Chondrocyte (in vitro differentiated cells): ENCODE data around the gene PEDS1. TPM values are rescaled to one million over a fixed set of nuclear protein-coding genes. Genes with fewer than 3 reads are reported as not detected.

Experiments
- DNase-seq: peaks from one replicate; pipeline ENCODE4 v3.0.0; 2021; ENCODE audit warnings: mixed read lengths, low spot score
- H3K27ac Mint-ChIP-seq: one replicate; pipeline ENCODE4 v1.8.0; 2021; ENCODE audit warnings: mild to moderate bottlenecking, moderate library complexity, mixed read lengths; ENCODE audit not compliant: unreplicated experiment
- H3K27me3 Mint-ChIP-seq: 2 replicates; pipeline ENCODE4 v1.8.0; 2021; ENCODE audit warnings: low read depth, mixed read lengths
- H3K36me3 Mint-ChIP-seq: 2 replicates; pipeline ENCODE4 v1.8.0; 2021; ENCODE audit warnings: low read depth, mixed read lengths
- H3K4me1 Mint-ChIP-seq: 2 replicates; pipeline ENCODE4 v1.8.0; 2021; ENCODE audit warnings: low read depth, mild to moderate bottlenecking, mixed read lengths
- H3K4me3 Mint-ChIP-seq: one replicate; pipeline ENCODE4 v1.8.0; 2021; ENCODE audit warnings: mild to moderate bottlenecking, moderate library complexity, mixed read lengths; ENCODE audit not compliant: unreplicated experiment
- H3K9me3 Mint-ChIP-seq: 2 replicates; pipeline ENCODE4 v1.8.0; 2021; ENCODE audit warnings: low read depth, mixed read lengths
- total RNA-seq: library from RNA; stranded (reverse); gene quantifications from 3 replicates; pipeline ENCODE4 v1.2.1, GENCODE V29; 2021
- TF ChIP-seq, protein P1 (sequence below): fragments of 200-600 bp; sonication (generic); IDR thresholded peaks from 2 replicates; pipeline ENCODE4 v1.5.0; 2021; ENCODE audit warnings: antibody characterized with exemption, mild to moderate bottlenecking, moderate library complexity

The PEDS1 gene
- total RNA-seq, 1 donor from 2014 or later, result 42.3 TPM

DNA sequence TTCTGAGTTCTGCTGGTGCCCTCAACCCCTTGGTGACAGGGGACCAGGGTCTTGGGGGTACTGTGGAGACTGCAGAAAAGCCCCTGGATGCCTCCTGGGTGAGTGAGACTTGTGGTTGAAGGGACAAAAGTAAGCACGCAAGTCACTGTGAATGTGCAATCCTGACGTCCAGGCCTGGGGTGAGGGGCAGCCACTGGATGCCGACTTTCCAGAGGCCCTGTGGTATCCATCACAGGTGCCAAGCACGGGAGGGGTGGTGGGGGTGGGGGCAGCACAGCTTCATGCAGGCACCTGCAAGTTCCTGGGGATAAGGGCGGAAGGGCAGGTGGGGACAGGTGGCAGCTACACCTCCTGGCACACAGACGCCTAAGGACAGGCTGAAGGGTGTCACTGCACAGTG lies 20.5 kb downstream of the PEDS1 start:
- Mint-ChIP-seq H3K4me3 (no peak overlapping the region), H3K4me1 (peaks cover 36% of the 10 kb centered on the region), H3K36me3 (peaks cover 15% of the 10 kb centered on the region), H3K27me3 (no peaks in the 10 kb centered on the region), H3K27ac (no peak overlapping the region), H3K9me3 (no peaks in the 10 kb centered on the region)
- TF ChIP-seq, protein P1, sequence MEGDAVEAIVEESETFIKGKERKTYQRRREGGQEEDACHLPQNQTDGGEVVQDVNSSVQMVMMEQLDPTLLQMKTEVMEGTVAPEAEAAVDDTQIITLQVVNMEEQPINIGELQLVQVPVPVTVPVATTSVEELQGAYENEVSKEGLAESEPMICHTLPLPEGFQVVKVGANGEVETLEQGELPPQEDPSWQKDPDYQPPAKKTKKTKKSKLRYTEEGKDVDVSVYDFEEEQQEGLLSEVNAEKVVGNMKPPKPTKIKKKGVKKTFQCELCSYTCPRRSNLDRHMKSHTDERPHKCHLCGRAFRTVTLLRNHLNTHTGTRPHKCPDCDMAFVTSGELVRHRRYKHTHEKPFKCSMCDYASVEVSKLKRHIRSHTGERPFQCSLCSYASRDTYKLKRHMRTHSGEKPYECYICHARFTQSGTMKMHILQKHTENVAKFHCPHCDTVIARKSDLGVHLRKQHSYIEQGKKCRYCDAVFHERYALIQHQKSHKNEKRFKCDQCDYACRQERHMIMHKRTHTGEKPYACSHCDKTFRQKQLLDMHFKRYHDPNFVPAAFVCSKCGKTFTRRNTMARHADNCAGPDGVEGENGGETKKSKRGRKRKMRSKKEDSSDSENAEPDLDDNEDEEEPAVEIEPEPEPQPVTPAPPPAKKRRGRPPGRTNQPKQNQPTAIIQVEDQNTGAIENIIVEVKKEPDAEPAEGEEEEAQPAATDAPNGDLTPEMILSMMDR, result no peak
- no peak for DNase-seq

DNA sequence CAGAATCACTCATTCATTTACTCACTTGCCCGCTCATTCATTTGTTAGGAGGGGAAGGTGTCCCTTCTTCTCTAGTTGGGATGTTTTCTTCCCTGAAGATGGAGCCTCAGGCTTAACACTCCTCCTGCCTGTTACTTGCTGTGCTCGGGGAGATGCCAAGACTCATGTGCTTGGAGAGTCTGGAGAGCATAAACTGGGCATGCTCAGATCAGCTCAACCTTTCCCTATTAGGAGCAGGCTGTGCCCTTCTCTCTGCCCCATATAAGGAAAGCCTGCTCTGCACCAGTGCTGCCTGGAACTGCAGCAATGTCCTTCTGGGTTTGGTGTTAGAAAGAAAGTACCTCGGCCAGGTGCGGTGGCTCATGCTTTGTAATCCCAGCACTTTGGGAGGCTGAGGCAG lies 22.5 kb downstream of the PEDS1 start:
- Mint-ChIP-seq H3K36me3 (peaks cover 24% of the 10 kb centered on the region), H3K9me3 (no peaks in the 10 kb centered on the region), H3K4me3 (no peak overlapping the region), H3K27ac (peak overlapping the region; percentile 66), H3K4me1 (peaks cover 23% of the 10 kb centered on the region), H3K27me3 (no peaks in the 10 kb centered on the region)
- no peak for DNase-seq
- TF ChIP-seq, protein P1, result no peak

DNA sequence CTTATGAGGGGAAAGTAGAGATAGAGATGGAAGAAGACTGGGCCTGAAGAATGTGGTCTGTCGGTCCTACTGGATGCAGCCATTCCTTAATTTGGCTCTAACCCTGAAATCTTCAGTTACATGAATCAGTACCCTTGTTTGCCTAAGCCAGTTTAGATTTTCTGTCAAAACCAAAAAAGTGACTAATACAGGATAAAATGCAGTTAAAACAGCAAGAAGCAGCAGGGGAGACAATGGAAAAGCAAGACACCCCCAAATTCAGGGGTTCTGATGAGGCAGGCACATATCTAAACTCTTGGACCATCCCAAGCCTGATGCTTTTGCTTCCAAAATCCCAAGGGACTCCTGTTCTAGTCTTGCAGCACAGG lies 23.2 kb downstream of the PEDS1 start:
- H3K27ac Mint-ChIP-seq, result peak overlapping the region; percentile 8
- TF ChIP-seq, protein P1, result no peak
- no peaks in the 10 kb centered on the region for H3K9me3 Mint-ChIP-seq
- peaks cover 23% of the 10 kb centered on the region for H3K4me1 Mint-ChIP-seq
- H3K27me3 Mint-ChIP-seq, result no peaks in the 10 kb centered on the region
- DNase-seq, result no peak
- H3K4me3 Mint-ChIP-seq, result peak overlapping the region; percentile 4
- H3K36me3 Mint-ChIP-seq, result peaks cover 26% of the 10 kb centered on the region

DNA sequence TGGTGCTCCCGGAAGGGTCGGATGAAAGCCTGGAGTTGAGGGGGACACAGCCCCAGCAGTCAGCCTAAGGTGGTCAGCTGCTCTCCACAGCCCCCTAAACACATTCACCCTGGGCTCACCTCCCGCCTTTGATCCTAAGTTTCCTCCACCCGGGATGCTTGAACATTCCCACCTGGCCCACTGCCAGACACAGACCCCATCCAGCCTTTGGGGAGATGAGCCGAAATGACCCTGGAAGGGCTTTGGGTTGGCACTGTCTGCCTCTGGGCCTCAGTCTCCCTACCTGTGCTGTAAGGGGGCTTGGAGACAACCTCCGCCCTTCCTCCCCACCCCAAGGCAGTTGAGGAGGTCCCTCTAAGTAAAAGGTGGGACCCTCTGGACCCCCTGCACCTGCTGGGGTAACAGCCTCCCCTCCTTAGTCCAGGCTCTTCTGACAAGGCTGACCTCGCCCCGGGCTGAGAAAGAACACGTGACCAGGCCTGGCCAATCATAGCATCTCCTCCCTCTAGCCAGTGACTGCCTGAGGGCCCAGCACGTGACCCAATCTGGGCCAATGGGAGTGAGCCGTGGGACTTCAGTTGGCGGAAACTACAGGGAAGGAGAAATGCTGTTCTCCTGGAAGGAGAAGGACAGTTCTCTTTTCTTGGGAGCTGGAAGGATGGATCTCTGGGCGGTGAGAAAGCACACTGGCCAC lies 23.7 kb downstream of the PEDS1 start:
- H3K4me3 Mint-ChIP-seq, result no peak overlapping the region
- no peak for DNase-seq
- peak overlapping the region; percentile 8 for H3K27ac Mint-ChIP-seq
- H3K4me1 Mint-ChIP-seq, result peaks cover 23% of the 10 kb centered on the region
- TF ChIP-seq, protein P1, result no peak
- H3K36me3 Mint-ChIP-seq, result peaks cover 31% of the 10 kb centered on the region
- no peaks in the 10 kb centered on the region for H3K9me3 Mint-ChIP-seq
- no peaks in the 10 kb centered on the region for H3K27me3 Mint-ChIP-seq

DNA sequence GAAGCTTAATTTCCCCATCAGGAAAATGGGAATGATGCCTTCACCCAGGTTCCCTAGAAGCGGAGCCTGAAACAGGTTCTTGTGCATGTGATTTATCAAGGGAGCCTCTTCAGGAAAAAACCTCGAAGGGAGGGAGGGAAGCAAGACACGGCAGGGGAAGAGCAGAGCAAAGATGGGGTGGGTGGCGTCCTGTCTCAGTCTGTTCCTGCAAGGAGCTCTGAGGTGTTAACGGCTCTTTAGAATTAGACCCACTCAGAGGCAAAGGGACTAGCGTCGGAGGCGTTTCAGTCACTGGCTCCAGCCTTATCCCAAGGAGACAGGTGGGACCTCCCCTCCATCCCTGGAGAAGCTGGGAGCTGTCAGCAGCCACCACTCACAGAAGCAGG lies 25.0 kb downstream of the PEDS1 start:
- Mint-ChIP-seq H3K4me3 (no peak overlapping the region), H3K9me3 (no peaks in the 10 kb centered on the region), H3K27ac (no peak overlapping the region), H3K4me1 (peaks cover 23% of the 10 kb centered on the region), H3K36me3 (peaks cover 40% of the 10 kb centered on the region), H3K27me3 (no peaks in the 10 kb centered on the region)
- DNase-seq, result no peak
- TF ChIP-seq, protein P1, result no peak
